Loucy (cell line): Measurements from ENCODE around the gene PVALEF.

Experiments
- EZH2phosphoT487 ChIP-seq: fragments of 200-600 bp; IDR thresholded peaks from 2 replicates; pipeline ENCODE4 v1.6.1; 2018; ENCODE audit warnings: antibody characterized with exemption, mild to moderate bottlenecking, moderate library complexity, borderline replicate concordance
- TF ChIP-seq, protein P1 (sequence below): fragments of 200-600 bp; sonication (generic); conservative IDR thresholded peaks from 2 replicates; pipeline ENCODE4 v1.5.1; 2014; ENCODE audit warnings: mild to moderate bottlenecking, antibody characterized with exemption, low read length

DNA sequence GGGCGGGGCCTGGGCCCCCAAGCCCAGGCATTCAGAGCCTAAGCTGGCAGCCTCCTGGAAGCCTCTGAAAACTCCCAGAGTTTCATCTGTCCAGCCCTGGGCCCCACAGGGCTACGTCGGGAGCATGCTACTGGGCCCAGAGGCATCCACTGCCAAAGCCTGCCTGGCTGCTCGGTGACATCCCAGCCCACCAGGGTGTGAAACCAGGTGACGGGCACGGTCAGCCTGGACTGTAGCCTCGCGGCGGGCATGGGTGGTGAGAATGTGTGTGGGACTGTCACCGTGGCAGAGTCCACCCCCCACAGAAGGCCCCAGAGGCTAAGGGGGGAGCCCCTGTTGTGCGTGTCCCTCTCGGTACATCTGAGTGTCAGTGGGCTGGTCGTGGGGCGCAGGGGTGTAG, 26.3 kb downstream of the PVALEF start:
- TF ChIP-seq, protein P1, sequence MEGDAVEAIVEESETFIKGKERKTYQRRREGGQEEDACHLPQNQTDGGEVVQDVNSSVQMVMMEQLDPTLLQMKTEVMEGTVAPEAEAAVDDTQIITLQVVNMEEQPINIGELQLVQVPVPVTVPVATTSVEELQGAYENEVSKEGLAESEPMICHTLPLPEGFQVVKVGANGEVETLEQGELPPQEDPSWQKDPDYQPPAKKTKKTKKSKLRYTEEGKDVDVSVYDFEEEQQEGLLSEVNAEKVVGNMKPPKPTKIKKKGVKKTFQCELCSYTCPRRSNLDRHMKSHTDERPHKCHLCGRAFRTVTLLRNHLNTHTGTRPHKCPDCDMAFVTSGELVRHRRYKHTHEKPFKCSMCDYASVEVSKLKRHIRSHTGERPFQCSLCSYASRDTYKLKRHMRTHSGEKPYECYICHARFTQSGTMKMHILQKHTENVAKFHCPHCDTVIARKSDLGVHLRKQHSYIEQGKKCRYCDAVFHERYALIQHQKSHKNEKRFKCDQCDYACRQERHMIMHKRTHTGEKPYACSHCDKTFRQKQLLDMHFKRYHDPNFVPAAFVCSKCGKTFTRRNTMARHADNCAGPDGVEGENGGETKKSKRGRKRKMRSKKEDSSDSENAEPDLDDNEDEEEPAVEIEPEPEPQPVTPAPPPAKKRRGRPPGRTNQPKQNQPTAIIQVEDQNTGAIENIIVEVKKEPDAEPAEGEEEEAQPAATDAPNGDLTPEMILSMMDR, result no peak
- TF ChIP-seq EZH2phosphoT487, result no peak
